Activated CD4-positive, alpha-beta memory T cell treated with anti-CD3 and anti-CD28 coated beads for 36 hours (primary cell): ENCODE measurements around the gene CMPK2. TPM values are rescaled to one million over a fixed set of nuclear protein-coding genes. Genes with fewer than 3 reads are reported as not detected.

Source experiments
- CTCF ChIA-PET: fragments of 350-600 bp; sonication (Branson Sonifier 250); formaldehyde crosslinking; loops from one replicate; lab custom pipeline; 2021; ENCODE audit warnings: antibody characterized with exemption, inconsistent platforms; lab: Charles Lee
- POLR2A ChIA-PET: fragments of 350-600 bp; sonication (Branson Sonifier 250); formaldehyde crosslinking; loops from one replicate; lab custom pipeline; 2021; ENCODE audit warnings: antibody characterized with exemption; lab: Charles Lee
- DNase-seq: peaks from one replicate; pipeline ENCODE4 v3.0.0-alpha.2; 2020
- H3K27ac Mint-ChIP-seq: one replicate; pipeline ENCODE4 v1.8.0; 2021; ENCODE audit warnings: mixed read lengths
- H3K27me3 Mint-ChIP-seq: one replicate; pipeline ENCODE4 v1.8.0; 2021; ENCODE audit warnings: mixed read lengths
- H3K36me3 Mint-ChIP-seq: one replicate; pipeline ENCODE4 v1.8.0; 2021; ENCODE audit warnings: mixed read lengths
- H3K4me1 Mint-ChIP-seq: one replicate; pipeline ENCODE4 v1.8.0; 2021; ENCODE audit warnings: low read depth, mixed read lengths
- H3K4me3 Mint-ChIP-seq: one replicate; pipeline ENCODE4 v1.8.0; 2021; ENCODE audit warnings: mild to moderate bottlenecking, mixed read lengths
- H3K9me3 Mint-ChIP-seq: one replicate; pipeline ENCODE4 v1.8.0; 2021; ENCODE audit warnings: mixed read lengths
- intact Hi-C: fragments of 100-400 bp; cut with micrococcal nuclease; formaldehyde crosslinking; loops from one replicate; pipeline ENCODE4 v1.15.1; 2023
- total RNA-seq, 2 experiments: library from RNA; stranded (reverse); gene quantifications; one replicate each; pipeline ENCODE4 v1.2.3, GENCODE V29; 2021

CMPK2 gene
- total RNA-seq, 2 experiments from 2014 or later, result 6.6 to 6.8 TPM

DNA sequence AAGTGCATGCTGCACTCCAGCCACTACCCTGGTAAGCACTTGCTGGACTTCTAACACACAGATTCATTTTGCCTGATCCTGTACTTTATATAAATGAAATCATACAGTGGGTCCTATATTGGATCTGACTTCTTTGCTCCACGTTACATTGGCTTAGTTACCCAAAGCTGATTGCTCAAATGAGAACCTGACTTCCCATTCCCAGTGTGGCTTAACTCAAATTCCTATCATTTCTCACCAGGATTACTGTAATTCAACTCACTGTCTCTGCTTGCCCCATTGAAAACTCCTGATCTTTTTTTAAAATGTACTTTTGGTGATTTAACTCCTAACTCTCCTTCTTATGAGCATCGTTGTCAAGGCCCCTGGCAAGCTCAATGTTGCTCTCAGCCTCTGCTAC lies 13.3 kb upstream of the CMPK2 start:
- intact Hi-C loops, result no loop called here
- Mint-ChIP-seq H3K27ac (no peak overlapping the region), H3K27me3 (peaks cover 2% of the 10 kb centered on the region), H3K4me1 (peaks cover 44% of the 10 kb centered on the region), H3K4me3 (peak overlapping the region; percentile 36), H3K36me3 (no peaks in the 10 kb centered on the region), H3K9me3 (peaks cover 1% of the 10 kb centered on the region)
- ChIA-PET CTCF (interaction anchor here (1.5 to 5.7 kb wide), 4 partner anchors 12 to 164 kb away, joined by 4 to 40 read pairs (median 9); partner anchors contain the start of gene CMPK2), POLR2A (no interaction called here)
- DNase-seq, result no peak

DNA sequence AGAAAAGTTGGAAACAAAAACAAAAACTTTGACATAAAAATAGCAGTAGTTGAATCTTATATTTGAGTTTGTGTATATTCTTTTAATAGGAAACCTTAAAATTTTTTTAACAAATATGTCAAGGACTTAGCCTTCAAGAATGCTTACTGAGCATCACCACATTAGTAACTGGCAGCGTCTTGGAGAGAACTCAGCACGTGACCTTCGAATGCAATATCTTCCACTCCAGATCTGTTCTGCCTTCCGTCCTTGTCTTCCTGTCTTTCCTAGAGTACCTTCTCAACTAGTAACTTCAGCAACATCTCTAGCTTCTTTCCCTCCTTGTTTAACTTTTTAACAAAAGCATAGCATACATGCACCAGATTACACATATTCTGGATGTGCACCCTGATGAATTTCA lies 12.8 kb upstream of the CMPK2 start:
- Mint-ChIP-seq H3K9me3 (peaks cover 4% of the 10 kb centered on the region), H3K27ac (no peak overlapping the region), H3K27me3 (peaks cover 2% of the 10 kb centered on the region), H3K36me3 (no peaks in the 10 kb centered on the region), H3K4me1 (peaks cover 44% of the 10 kb centered on the region), H3K4me3 (peak overlapping the region; percentile 36)
- POLR2A ChIA-PET, result no interaction called here
- DNase-seq, result no peak
- intact Hi-C loops, result no loop called here
- CTCF ChIA-PET, result interaction anchor here (1.5 to 5.7 kb wide), 4 partner anchors 12 to 165 kb away, joined by 4 to 40 read pairs (median 9); partner anchors contain the start of gene CMPK2

DNA sequence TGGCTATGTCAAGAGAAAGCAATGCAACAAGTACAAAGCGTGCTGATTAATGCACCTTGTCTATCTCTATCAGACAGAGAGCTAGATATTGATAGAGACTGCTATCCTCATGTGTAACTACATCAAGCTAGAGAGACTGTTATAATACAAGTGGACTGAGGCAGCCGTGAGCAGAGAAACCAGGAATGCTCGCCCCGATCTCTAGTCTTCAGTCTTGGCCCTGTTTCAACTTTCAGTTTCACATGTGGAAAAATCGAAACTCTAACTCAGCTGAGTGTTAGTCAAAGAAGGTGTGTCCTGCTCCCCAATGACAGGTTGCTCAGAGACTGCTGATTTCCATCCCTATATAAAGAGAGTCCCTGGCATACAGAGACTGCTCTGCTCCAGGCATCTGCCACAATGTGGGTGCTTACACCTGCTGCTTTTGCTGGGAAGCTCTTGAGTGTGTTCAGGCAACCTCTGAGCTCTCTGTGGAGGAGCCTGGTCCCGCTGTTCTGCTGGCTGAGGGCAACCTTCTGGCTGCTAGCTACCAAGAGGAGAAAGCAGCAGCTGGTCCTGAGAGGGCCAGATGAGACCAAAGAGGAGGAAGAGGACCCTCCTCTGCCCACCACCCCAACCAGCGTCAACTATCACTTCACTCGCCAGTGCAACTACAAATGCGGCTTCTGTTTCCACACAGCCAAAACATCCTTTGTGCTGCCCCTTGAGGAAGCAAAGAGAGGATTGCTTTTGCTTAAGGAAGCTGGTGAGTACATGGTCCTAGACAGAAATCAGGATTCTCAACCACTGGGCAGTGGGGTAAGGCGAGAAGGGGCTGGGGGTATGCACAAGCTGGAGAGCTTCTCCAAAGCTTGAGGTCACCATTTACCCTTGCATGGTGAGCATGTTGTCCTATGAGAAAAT lies 11.9 kb upstream of the CMPK2 start, which contains the start of gene RSAD2:
Gene RSAD2 (plus strand): TSS at position 376 of the 903 bp plus-strand sequence. CDS start 24 bp downstream, at position 400.
- Mint-ChIP-seq H3K4me1 (peaks cover 52% of the 10 kb centered on the region), H3K36me3 (no peaks in the 10 kb centered on the region), H3K4me3 (peak within 1 kb of the TSS; percentile 56), H3K9me3 (peaks cover 4% of the 10 kb centered on the region), H3K27me3 (peaks cover 2% of the 10 kb centered on the region), H3K27ac (peak within 1 kb of the TSS; percentile 15)
- CTCF ChIA-PET, result interaction anchor here (0.6 to 5.7 kb wide), 6 partner anchors 11 to 166 kb away, joined by 3 to 40 read pairs (median 5); partner anchors contain the start of gene CMPK2
- DNase-seq, result peak; percentile 39
- intact Hi-C loops, result loop anchor here (1.0 to 2.0 kb wide), 3 partner anchors 11 to 42 kb away; no protein-coding TSS in a partner anchor
- POLR2A ChIA-PET, result interaction anchor here (1.3 kb wide), 2 partner anchors 11 to 32 kb away, joined by 3 to 6 read pairs; no protein-coding TSS in a partner anchor

DNA sequence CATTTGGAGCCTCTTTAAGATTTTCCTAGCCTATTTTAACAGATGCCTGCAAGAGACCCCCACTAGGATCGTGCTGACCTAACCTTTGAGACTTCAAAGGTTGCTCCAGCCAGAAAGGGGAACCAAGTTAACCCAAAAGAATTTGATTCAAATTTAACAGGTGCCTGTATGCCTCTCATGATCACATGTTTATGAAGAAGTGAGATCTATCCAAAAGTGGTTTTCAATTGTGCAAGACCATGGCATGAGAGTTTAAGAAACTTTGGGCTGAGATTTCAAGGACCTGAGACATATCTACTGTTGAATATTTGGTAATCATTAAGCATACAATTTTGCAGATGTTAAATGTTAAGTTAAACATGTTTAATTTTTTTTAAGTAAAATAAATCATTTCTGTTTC lies 10.6 kb upstream of the CMPK2 start:
- Mint-ChIP-seq H3K4me3 (no peak overlapping the region), H3K9me3 (peaks cover 4% of the 10 kb centered on the region), H3K27ac (no peak overlapping the region), H3K27me3 (peaks cover 2% of the 10 kb centered on the region), H3K36me3 (no peaks in the 10 kb centered on the region), H3K4me1 (peaks cover 53% of the 10 kb centered on the region)
- DNase-seq, result no peak
- ChIA-PET POLR2A (no interaction called here), CTCF (interaction anchor here (0.9 to 5.7 kb wide), 2 partner anchors 9 to 21 kb away, joined by 3 to 40 read pairs; partner anchors contain the start of gene CMPK2)
- intact Hi-C loops, result loop anchor here (2.0 kb wide), 1 partner anchor 30 kb away; no protein-coding TSS in a partner anchor

DNA sequence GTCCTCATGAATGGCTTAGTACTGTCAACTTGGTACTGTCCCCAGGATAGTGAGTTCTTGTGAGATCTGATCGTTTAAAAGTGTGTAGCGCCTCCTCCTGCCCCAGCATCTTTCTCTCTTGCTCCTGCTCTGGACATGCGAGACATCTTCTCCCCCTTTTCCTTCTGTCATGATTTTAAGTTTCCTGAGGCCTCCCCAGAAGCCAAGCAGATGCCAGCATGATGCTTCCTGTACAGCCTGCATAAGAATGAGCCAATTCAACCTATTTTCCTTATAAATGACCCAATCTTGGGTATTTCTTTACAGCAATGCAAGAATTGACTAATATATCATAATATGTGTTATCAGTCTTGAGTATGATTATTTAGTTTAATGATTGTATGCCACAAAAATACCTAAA lies 8.3 kb upstream of the CMPK2 start:
- ChIA-PET CTCF (no interaction called here), POLR2A (no interaction called here)
- intact Hi-C loops, result no loop called here
- Mint-ChIP-seq H3K27me3 (peaks cover 2% of the 10 kb centered on the region), H3K4me1 (peaks cover 34% of the 10 kb centered on the region), H3K4me3 (no peak overlapping the region), H3K9me3 (peaks cover 4% of the 10 kb centered on the region), H3K27ac (no peak overlapping the region), H3K36me3 (no peaks in the 10 kb centered on the region)
- no peak for DNase-seq

DNA sequence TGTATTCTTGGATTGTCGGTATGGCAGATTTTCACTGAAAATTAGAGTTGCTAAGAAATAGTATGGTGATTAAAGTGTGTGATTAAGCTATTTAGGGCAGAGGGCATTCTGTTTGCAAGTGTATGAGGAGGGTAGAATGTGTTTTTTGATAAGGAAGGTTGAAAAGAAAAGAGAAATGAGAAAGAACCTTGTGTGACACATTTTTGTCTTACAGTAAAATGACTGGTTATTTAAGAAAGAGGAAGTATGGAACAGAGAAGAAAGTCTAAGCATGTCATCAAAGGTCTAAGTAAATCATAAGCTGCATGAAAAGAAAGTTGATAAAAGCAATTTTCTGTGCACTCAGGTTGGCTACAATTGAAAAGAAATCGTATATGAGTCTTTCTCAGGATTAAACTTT lies 6.7 kb upstream of the CMPK2 start:
- POLR2A ChIA-PET, result no interaction called here
- no peak overlapping the region for H3K4me3 Mint-ChIP-seq
- H3K27me3 Mint-ChIP-seq, result no peaks in the 10 kb centered on the region
- H3K27ac Mint-ChIP-seq, result no peak overlapping the region
- peaks cover 19% of the 10 kb centered on the region for H3K4me1 Mint-ChIP-seq
- no peak for DNase-seq
- H3K9me3 Mint-ChIP-seq, result peaks cover 4% of the 10 kb centered on the region
- H3K36me3 Mint-ChIP-seq, result no peaks in the 10 kb centered on the region
- CTCF ChIA-PET, result interaction anchor here (1.4 kb wide), 1 partner anchor 34 kb away, joined by 3 read pairs; no protein-coding TSS in a partner anchor
- intact Hi-C loops, result no loop called here

DNA sequence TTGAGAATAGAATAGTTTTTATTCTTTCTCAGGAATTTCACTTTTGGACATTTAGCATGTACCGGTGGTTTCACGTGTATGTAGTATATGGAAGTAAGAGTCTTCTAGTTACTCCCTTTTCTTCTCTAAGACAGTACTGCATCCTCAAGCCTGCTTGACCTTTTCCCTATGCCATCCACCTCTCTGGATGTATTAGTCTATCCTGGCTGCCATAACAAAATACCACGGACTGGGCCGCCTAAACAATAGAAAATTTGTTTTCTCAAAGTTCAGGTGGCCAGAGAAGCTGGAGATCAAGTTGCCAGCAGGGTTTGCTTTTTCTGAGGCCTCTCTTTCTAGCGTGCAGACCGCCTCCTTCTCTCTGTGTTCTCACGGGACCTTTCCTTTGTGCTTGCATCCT lies 1.3 kb upstream of the CMPK2 start:
- DNase-seq, result no peak
- H3K4me3 Mint-ChIP-seq, result no peak overlapping the region
- no peak overlapping the region for H3K27ac Mint-ChIP-seq
- H3K36me3 Mint-ChIP-seq, result peaks cover 3% of the 10 kb centered on the region
- POLR2A ChIA-PET, result interaction anchor here (1.2 kb wide), 1 partner anchor 11 kb away, joined by 6 read pairs; the partner anchor contains the start of gene RSAD2
- peaks cover 2% of the 10 kb centered on the region for H3K27me3 Mint-ChIP-seq
- intact Hi-C loops, result loop anchor here (1.0 kb wide), 3 partner anchors 10 to 46 kb away; partner anchors contain the start of gene RSAD2
- H3K4me1 Mint-ChIP-seq, result peaks cover 7% of the 10 kb centered on the region
- H3K9me3 Mint-ChIP-seq, result no peaks in the 10 kb centered on the region
- CTCF ChIA-PET, result interaction anchor here (0.6 to 4.5 kb wide), 9 partner anchors 9 to 177 kb away, joined by 3 to 40 read pairs (median 5); partner anchors contain the start of gene RSAD2

DNA sequence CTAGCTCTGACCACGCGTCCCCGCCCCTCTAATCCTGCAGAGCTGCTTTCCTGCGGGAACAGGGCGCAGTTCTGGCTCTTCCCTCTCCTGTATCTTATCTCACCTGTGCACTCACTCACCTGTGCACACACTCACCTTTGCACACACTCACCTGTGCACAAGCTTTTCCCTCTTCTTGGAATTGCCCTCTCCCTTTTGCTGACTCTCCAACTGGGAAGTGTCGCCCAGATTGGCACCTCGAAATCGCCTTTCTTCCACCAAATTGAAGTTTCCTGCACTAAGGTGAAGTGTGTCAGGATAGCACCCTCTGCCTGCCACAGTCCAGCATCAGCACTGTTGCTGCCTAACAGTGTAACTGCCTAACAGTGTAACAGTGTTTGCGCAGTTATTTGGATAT lies 566 bp upstream of the CMPK2 start:
- CTCF ChIA-PET, result interaction anchor here (0.9 to 4.5 kb wide), 13 partner anchors 13 to 178 kb away, joined by 3 to 40 read pairs (median 5); partner anchors contain the start of genes RNF144A and RSAD2
- Mint-ChIP-seq H3K4me3 (peak overlapping the region; percentile 92), H3K9me3 (peaks cover under 1% of the 10 kb centered on the region), H3K27me3 (peaks cover 2% of the 10 kb centered on the region), H3K4me1 (peaks cover 7% of the 10 kb centered on the region), H3K27ac (peak overlapping the region; percentile 85), H3K36me3 (peaks cover 8% of the 10 kb centered on the region)
- POLR2A ChIA-PET, result interaction anchor here (1.2 to 1.3 kb wide), 2 partner anchors 9 to 11 kb away, joined by 4 to 6 read pairs; partner anchors contain the start of gene RSAD2
- peak; percentile 54 for DNase-seq
- intact Hi-C loops, result loop anchor here (1.0 kb wide), 3 partner anchors 11 to 47 kb away; partner anchors contain the start of gene RSAD2

DNA sequence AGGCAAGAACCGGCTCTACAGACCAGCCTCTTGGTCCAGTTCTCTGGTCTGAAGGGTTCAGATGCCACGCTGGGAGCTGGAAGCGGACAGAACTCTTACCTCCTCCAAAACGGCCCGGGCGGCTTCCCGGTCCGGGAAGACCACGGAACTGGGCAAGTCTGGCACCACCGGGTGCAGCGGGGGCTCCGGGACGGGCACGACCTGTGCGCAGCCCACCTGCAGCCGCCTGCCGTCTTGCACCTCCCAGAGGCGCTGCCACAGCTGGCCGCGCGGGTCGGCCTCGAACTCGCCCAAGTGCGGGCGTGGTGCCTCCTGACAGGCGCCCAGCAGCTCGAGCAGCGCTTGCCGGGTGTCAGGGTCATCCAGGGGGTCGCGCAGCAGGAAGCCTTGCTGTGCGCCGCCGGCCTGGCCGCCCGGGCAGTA lies 773 bp downstream of the CMPK2 start:
- DNase-seq, result peak; percentile 29
- Mint-ChIP-seq H3K36me3 (peaks cover 20% of the 10 kb centered on the region), H3K4me3 (peak overlapping the region; percentile 45), H3K27me3 (peaks cover 2% of the 10 kb centered on the region), H3K27ac (no peak overlapping the region), H3K9me3 (peaks cover 12% of the 10 kb centered on the region), H3K4me1 (peaks cover 7% of the 10 kb centered on the region)
- ChIA-PET CTCF (interaction anchor here (1.8 to 4.5 kb wide), 5 partner anchors 14 to 179 kb away, joined by 4 to 40 read pairs (median 6); partner anchors contain the start of genes RNF144A and RSAD2), POLR2A (interaction anchor here (1.3 kb wide), 1 partner anchor 10 kb away, joined by 4 read pairs; no protein-coding TSS in a partner anchor)
- intact Hi-C loops, result loop anchor here (2.0 kb wide), 1 partner anchor 30 kb away; no protein-coding TSS in a partner anchor

DNA sequence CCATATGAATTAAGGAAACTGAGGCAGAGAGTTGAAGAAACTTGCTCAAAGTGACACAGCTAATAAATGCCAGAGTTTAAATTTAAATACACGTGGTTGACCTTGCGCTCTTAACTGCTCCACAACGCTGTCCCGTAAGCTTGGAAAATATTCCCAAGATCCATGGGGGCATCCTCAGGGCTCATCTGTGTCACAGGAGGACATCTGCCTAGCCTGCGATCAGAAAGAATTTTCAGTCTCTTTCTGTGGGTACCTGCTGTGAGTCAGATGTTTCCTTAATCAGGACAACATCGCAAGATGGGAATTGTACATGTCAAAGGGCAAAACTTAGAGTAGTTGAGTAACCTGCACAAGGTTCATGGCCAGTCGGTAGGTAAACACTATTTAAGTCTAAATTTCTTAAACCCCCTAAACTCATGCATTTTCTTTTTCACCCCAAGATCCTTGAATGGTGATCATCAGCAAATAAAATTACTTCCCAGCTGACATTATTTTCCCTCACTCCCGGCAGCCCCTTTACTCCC lies 1.4 kb downstream of the CMPK2 start:
- ChIA-PET CTCF (interaction anchor here (1.8 to 1.9 kb wide), 2 partner anchors 52 to 53 kb away, joined by 4 to 5 read pairs; partner anchors contain the start of gene RNF144A), POLR2A (no interaction called here)
- Mint-ChIP-seq H3K4me1 (peaks cover 7% of the 10 kb centered on the region), H3K27me3 (peaks cover 2% of the 10 kb centered on the region), H3K27ac (no peak overlapping the region), H3K36me3 (peaks cover 26% of the 10 kb centered on the region), H3K4me3 (peak overlapping the region; percentile 45), H3K9me3 (peaks cover 16% of the 10 kb centered on the region)
- intact Hi-C loops, result loop anchor here (2.0 kb wide), 1 partner anchor 29 kb away; no protein-coding TSS in a partner anchor
- DNase-seq, result no peak

DNA sequence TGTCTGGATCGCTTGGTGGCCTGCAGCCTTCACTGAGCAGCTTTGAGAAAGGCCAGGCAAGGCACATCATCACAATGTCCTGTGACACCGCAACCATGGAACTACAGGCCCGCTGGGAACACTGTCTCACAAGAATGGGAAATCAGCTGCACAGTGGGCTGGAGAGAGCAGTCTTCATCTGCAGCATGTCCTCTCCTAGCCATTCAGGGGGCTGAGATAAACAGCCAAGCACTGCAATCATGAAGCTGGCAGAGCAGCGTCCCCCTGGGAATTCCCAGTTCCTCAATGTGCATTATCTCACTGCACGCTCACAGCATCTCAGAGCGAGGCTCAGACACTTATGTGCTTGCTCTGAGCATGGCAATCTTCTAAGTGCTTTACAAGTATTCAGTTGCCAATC lies 1.9 kb downstream of the CMPK2 start:
- DNase-seq, result no peak
- Mint-ChIP-seq H3K27ac (no peak overlapping the region), H3K9me3 (peaks cover 21% of the 10 kb centered on the region), H3K4me1 (peaks cover 7% of the 10 kb centered on the region), H3K27me3 (peaks cover 2% of the 10 kb centered on the region), H3K4me3 (no peak overlapping the region), H3K36me3 (peaks cover 31% of the 10 kb centered on the region)
- CTCF ChIA-PET, result no interaction called here
- intact Hi-C loops, result loop anchor here (2.0 kb wide), 1 partner anchor 29 kb away; no protein-coding TSS in a partner anchor
- POLR2A ChIA-PET, result no interaction called here
